HTR-8/SVneo (cell line): ENCODE results near the gene TAS2R41.

Source experiments
- DNase-seq: peaks from one replicate; pipeline ENCODE4 v3.0.0; 2011; ENCODE audit warnings: low spot score, mixed read lengths; ENCODE audit not compliant: insufficient read length
- FAIRE-seq: peaks from 2 replicates; lab custom pipeline; 2011; peaks lifted over from hg19 to GRCh38; lab: Jason Lieb, UNC

TAS2R41 gene, protein sequence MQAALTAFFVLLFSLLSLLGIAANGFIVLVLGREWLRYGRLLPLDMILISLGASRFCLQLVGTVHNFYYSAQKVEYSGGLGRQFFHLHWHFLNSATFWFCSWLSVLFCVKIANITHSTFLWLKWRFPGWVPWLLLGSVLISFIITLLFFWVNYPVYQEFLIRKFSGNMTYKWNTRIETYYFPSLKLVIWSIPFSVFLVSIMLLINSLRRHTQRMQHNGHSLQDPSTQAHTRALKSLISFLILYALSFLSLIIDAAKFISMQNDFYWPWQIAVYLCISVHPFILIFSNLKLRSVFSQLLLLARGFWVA

DNA sequence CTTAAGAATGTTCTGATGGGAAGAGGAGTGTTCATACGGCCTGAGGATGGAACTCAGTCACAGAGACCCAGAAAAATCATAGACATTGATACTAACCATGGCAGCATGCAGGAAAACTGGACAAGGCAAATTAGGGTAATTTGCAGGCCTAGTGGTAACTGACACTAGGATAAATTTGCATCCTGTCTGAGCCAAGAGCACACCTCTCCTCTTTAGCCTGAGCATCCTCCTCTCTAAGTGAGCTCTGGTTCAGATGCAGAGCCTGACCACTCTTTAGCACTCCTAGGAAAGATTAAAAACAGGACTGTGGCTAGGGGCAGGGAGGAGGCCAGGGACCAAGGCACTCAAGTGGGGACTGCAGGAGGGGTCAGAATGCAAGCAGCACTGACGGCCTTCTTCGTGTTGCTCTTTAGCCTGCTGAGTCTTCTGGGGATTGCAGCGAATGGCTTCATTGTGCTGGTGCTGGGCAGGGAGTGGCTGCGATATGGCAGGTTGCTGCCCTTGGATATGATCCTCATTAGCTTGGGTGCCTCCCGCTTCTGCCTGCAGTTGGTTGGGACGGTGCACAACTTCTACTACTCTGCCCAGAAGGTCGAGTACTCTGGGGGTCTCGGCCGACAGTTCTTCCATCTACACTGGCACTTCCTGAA, at the start of gene TAS2R41:
TSS of gene TAS2R41 (plus strand) at position 373 of the 650 bp plus-strand sequence. CDS start at position 373, 0 bp downstream.
- FAIRE-seq: no peak

DNA sequence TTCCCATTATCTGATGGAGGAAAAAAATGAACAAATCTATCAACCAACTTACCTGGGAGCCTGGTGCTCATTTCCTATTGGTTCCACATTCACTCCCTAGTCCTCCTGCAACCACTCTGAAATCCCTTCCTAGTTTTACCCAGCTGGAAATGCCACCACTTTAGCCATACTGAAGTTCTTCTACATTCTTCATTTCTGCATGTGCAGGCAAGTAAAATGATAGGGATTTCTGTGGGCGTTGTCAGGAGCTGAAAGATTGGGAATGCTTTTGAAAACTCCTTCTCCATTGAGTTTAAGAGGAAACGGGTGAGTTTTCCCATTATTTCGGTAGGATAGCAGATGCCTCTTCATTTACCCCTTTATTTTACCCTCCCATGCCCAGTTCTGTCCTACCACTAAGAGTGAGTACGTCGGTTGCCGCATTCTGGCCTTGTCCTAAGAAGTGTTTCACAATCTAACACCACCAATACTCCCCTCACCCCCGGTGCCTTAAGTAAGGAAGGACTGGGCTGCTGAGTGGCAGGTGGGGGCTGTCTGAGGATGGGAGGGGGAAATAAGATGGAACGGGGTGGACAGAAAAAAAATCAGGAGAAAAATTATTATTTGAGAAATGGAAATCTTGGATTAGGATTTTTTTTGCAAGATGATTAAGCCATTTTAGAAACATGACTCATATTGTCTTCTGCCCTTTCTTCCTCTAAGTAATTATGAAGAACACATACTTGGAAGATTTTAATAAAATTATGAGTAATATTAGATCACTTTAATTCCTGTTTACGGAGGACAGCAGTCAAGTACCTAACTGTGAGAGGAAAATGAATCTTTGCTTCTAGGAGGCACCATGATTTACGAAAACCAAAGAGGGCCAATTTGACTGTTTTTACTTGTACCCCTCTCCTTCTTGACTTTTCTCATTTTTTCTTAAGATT, 47.6 kb upstream of the TAS2R41 start:
- FAIRE-seq (no peak), DNase-seq (no peak)

More for the DNA sequence above, at the start of gene TAS2R41:
- DNase-seq: no peak

DNA sequence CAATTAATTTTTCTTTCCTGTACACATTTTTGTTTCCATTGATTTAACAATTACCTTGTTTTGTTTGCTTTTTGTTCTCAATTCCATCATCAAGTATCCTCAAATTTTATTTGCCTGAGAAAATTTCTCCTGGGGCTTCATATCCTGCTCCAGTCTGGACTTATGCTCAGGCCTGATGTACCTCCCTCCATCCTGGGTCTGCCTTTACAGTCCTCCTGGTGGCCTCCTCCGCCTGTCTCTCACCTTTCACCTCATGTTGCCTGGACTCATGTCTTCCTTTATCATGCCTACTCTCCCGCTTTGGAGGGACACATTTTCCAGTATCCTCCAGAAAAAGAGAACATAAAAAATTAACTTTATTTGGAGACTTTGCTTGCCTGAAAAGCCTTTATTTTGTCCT, 46.6 kb upstream of the TAS2R41 start:
- FAIRE-seq (no peak), DNase-seq (no peak)

DNA sequence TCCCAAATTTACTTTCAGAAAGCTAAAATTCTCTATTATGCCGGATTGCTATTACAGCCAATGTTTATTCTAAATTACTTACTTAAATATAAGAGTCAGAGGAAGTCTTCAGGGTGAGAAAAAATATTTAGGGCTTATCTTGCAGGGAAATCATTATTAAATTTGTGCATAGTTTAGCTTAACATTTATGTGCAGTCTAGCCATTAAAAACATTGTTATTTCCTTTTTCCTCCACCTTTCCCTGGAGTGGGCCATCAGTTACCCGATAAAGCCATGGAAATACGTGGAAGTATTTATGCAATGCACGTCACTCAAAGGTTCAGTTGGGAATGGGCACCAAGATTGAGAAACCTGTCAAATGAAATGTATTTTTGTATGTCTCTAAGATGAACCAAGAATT, 43.9 kb upstream of the TAS2R41 start:
- DNase-seq: no peak
- no peak for FAIRE-seq

DNA sequence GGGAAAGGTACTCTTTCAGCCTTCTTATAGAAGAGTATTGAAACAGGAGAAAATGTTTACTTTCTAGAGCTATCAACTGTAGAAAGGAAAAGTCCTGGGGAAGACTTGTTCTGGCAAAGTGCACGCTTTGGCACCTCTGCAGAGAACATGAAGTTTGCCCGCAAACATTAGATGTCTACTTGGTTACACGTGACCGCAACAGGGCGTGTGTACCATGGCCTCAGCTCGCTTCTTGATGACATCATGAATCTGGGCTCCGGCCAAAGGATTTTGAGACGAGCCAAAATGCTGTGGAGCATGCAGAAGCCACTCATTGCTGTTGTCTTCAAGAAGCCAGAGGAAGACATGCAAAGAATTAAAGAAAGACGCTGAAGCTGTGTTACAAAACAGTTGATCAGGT, 43.0 kb upstream of the TAS2R41 start:
- FAIRE-seq (no peak), DNase-seq (no peak)

DNA sequence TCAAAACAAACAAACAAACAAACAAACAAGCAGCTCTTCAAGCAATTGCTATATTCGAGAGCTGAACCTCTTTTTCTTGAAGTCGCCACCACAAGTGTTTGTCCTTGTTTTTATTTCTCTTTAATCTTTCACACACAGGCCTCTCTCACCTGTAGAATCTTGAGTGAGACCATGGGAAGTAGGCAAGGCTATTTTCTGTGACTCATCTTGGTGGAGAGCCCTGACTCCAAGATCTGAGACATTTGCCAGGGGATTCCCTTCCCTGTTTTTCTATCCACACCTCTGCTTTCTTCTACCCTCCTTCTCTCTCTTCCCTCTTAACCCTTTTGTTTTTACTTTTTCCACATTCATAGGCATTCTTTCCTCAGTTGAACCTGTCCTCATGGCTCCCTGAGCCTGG, 42.4 kb upstream of the TAS2R41 start:
- no peak for DNase-seq
- no peak for FAIRE-seq

DNA sequence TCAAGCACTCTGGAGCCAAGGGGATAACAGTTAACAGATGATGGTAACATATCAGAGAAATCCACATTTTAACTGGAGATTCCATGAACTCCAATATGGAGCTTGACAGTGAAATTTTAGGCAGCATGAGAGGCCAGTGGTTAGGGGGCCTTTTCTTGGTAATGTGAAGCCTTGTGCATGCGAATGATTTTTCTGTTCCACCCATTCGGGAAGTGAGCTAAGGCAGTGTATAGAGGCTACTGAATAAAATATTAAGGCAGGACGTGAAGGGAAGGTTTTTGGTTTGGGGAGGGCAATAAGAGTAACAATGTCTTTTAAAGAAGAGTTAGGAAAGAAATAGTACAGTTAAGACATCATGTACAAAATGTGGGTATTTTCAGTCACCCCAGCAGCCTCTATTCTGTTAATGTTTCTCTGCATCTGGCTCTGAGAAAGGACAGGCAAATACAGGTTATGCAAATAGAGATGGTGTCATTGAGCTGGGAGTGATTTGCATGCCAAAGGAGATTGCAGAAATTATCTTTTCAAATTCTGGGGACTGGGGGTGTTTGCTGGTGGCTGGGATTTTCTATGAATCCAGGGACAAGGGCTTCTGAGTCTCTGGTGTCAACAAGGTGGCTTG, 41.2 kb upstream of the TAS2R41 start:
- FAIRE-seq: no peak

DNA sequence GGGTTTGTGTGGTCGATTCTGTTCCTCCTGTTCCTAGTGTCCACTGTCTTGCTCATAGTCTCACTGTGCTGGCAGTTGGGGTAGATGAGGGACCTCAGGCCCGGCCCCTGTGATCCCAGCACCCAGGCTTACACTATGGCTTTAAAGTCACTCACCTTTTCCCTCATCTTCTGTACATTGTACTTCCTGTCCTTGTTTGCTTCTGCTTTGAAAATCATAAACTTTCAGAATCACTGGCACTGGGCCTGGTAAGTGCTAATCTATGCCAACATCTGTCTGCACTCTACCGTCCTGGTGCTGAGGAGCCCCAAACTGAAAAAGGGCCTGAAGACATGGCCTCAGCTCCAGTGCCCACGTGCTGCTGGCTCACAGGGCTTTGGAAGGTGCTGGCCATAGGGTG, 40.1 kb upstream of the TAS2R41 start:
- DNase-seq (no peak), FAIRE-seq (no peak)

More for the DNA sequence above, 41.2 kb upstream of the TAS2R41 start:
- no peak for DNase-seq

DNA sequence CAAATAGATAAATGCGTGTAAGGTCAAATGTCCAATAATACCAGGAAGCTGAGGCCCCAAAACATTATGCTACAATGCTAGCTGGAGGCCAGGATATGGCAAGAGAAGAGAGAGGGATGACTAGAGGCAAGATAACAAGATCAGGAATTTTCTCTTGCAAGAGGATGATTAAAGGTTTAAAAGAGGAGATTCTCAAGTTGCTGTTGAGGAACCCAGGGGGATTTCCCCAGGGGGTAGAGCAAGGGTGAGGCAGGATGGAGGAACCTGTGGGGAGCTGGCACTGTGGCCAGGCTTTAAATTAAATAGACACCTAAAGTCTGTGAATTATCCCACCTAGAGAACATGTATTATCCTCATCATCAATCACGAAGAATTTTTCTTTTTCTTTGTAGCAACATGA, 37.8 kb upstream of the TAS2R41 start:
- no peak for DNase-seq
- FAIRE-seq: no peak

DNA sequence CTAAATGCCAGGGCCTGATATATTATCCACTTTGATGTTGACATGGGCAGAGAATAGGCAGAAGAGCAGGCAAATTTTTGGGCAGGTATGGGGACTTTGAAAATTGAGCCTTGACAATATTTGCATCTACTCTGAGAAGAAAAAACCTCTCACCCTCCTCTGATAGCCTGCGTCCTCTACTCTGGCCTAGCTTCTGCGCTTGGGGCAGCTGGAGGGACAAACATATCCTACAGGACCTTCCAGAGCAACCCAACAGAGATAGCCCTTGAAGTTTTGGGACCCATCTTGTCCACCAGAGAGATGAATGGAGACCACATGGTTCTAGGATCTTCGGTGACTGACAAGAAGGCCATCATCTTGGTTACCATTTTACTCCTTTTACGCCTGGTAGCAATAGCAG, 34.5 kb upstream of the TAS2R41 start, which contains the start of gene TAS2R60:
TSS of gene TAS2R60 (plus strand) at position 301 of the 400 bp plus-strand sequence. CDS start at position 301, 0 bp downstream.
- FAIRE-seq (no peak), DNase-seq (no peak)

DNA sequence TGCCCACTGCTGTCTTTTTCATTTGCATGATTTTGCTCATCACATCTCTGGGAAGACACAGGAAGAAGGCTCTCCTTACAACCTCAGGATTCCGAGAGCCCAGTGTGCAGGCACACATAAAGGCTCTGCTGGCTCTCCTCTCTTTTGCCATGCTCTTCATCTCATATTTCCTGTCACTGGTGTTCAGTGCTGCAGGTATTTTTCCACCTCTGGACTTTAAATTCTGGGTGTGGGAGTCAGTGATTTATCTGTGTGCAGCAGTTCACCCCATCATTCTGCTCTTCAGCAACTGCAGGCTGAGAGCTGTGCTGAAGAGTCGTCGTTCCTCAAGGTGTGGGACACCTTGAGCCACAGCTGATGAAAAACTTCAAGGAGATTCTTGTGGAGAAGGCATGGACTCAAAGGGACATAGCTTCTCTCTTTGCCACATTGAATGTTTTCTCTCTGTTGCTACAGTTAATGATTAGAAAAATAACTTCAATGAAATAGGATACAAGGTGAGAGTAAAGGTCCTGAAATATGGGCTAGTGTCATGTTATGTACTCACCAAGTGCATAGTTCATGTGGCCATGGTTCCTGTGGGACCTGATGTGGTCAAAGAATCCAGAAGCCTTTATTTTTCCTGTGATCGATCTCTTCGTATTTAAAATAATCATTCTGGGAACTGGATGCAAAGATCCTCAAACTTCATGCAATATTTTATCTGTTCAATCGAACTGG, 33.5 kb upstream of the TAS2R41 start:
- DNase-seq: no peak
- no peak for FAIRE-seq

DNA sequence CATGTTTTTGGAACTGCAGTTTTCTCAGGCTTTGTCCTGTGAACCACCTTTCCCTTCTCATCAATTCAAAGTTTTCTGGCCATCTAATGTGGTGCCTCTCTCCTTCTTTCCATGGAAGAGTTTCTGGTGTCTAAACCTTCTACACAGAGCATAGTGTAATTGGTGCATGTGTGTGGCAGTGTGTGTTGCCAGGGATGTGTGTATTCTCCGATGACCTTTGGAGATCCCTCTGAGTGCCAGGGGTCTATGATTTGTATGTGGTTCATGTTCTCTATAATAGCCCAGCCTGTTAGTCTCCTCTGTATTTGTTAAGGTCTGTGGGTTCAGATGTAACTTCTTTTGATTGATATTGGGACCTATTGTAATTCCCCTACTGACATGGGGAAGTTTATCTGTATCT, 32.9 kb upstream of the TAS2R41 start:
- no peak for FAIRE-seq
- DNase-seq: no peak

DNA sequence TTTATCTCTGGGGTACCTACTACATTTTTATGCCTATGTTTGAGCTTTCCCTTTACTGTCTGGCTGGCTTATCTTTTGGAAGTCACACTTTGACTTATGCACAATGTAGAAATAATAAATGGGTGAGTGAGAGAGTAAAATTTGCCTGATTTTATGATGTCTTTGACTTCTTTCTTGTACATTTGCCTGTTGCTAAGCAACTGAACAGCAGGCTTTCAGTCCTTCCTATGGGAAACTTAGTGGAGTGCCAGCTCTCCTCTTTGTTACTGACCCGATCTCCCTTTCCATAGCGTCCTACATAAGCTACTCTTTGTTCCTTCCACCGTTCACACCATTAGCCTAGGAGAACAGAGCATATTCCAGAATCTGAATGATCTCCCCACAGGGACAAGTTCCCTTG, 30.2 kb upstream of the TAS2R41 start:
- FAIRE-seq: no peak

DNA sequence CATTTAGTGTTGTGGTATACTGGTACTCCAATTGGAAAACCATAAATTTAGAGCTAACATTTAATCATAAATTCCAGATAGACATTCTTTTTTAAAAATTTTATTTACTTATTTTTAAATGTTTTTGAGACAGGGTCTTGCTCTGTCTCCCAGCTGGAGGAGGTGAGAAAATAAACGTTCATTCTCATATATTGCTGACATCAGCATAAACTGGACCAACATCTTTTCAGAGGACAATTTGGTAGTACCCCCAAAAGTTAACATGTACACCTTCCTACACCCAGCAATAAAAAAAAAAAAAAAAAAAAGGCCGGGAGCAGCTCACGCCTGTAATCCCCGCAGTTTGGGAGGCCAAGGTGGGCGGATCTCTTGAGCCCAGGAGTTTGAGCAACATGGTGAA, 29.2 kb upstream of the TAS2R41 start:
- no peak for FAIRE-seq
- DNase-seq: no peak

More for the DNA sequence above, 30.2 kb upstream of the TAS2R41 start:
- no peak for DNase-seq

DNA sequence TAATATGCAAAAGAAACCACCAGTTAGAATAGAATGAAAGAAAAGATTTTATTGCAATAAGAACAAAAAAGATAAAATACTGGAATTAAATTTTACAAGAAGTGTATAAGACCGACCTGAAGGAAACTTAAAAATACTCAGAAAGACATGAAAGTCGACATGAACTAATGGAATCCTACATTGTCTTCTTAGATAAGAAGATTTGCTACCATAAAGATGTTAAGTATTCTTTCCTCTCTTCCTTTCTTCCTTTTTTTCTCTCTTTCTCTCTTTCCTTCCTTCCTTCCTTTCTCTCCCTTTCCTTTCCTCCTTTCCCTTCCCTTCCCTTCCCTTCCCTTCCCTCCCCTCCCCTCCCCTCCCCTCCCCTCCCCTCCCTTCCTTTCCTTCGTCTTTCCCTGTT, 27.9 kb upstream of the TAS2R41 start:
- no peak for FAIRE-seq

DNA sequence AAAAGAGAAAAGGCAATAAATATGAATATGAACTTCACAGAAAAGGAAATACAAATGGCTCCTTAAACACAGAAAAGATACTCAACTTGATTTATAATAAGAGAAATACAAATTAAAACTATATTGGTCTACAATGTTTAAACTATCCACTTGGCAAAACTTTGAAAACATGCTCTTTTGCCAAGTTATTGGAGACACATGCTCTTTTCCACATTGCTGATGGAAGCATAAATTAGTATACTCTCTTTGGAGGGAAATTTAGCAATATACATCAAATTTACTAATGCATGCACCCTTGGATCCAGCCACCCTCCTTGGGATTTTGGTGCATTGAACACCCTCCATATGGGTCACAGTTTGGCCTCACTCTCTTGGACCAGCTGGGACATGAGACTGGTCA, 26.6 kb upstream of the TAS2R41 start:
- FAIRE-seq (no peak), DNase-seq (no peak)

More for the DNA sequence above, 27.9 kb upstream of the TAS2R41 start:
- no peak for DNase-seq

DNA sequence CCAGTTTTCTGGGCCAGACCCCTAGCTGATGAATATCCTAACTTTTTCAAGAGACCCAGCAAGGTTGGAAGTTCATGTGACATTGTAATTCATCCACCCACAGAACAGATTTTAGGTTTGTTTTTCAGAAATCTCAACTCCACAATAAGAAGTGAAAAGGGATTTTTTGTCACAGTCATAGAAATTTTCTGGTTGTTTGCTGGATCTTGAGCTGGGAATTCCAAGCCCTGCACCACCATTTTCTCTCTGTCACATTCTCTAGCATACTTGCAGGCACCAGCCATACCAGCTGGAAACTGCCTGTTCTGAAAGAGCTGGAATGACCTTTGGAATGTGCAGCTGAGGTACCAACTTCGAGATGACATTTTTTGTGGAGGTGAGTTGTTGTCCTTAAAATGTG, 25.9 kb upstream of the TAS2R41 start:
- DNase-seq: no peak
- FAIRE-seq: no peak

DNA sequence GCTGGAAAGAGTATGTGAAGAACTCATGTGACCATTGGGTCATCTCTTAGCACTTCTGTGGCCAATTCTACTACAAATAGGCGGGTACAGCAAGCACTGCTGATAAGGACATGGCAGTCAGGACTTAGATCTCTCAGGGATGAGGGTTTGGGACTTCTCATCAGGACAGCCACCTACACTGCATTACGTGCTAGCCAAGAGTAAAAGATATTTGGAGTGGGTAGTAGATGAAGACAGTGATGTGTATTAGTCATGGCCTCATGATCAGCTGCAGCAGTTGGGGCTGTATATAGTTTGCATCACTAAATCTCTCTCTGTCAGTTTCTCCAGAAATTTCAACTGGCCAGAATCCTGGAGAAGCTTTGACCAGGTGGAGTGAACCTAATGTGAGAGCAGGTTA, 25.2 kb upstream of the TAS2R41 start:
- FAIRE-seq (no peak), DNase-seq (no peak)

DNA sequence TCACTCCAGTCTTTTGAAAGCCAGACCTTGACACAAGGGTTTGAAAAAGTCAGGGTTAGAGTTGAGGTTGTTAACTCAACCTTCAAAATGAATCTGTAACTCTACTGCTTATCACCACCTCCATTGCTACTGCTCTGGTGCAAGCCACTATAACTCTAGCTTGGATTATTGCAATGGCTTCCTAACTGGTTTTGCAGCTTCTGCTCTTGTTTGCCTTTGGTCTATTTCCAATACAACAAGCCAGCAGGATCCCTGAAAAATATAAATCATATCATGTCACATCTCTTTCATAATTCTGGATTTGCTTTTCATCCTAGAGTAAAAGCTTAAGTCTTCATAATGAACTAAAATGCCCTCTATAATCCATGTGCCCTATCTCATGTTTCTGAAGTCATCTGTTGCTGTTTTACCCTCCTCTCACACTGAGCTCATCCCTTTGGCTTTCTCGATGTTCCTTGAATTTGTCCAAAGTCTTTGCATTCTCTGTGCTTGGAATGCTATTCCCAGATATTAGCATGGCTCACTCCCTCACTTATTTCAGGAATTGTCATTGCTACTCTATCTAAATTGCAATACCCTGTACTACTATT, 23.5 kb upstream of the TAS2R41 start:
- no peak for DNase-seq
- FAIRE-seq: no peak
